GM12875 (cell line): ENCODE data around the gene MYOM3.
"Not testable (repeated sequence)": the region's sequence is repeated elsewhere in the genome, so short reads cannot be mapped to it uniquely, and the experiment has no call there.

ENCODE experiments used
- H3K4me3 ChIP-seq: one replicate; pipeline ENCODE4 v1.5.1; 2011; ENCODE audit warnings: low read depth, low read length, control low read depth
- CTCF ChIP-seq: IDR thresholded peaks from 2 replicates; pipeline ENCODE4 v1.5.1; 2011; ENCODE audit warnings: low read depth, mild to moderate bottlenecking, control low read depth, inconsistent platforms, low read length, moderate library complexity, borderline replicate concordance; ENCODE audit not compliant: insufficient read depth

Gene MYOM3

GRCh38 chr1:24036088-24036487 lies 75.8 kb downstream of the MYOM3 start:
- H3K4me3 ChIP-seq = no peak overlapping the region
- no peak for TF ChIP-seq CTCF

- TF ChIP-seq CTCF = no peak
Observed at GRCh38 chr1:24032981-24033380, 79.0 kb downstream of the MYOM3 start.

GRCh38 chr1:24030976-24031516 lies 80.9 kb downstream of the MYOM3 start:
- H3K4me3 ChIP-seq = not testable (repeated sequence)

More at GRCh38 chr1:24032981-24033380, 79.0 kb downstream of the MYOM3 start:
- H3K4me3 ChIP-seq = no peak overlapping the region

- H3K4me3 ChIP-seq = no peak overlapping the region
- TF ChIP-seq CTCF = peak; percentile 39; the same call in 1 of the 2 replicates
Observed at GRCh38 chr1:24027838-24028468, 84.0 kb downstream of the MYOM3 start.

GRCh38 chr1:24022581-24023361 lies 89.2 kb downstream of the MYOM3 start:
- no peak overlapping the region for H3K4me3 ChIP-seq
- no peak for TF ChIP-seq CTCF

- H3K4me3 ChIP-seq = no peak overlapping the region
- TF ChIP-seq CTCF = no peak
Observed at GRCh38 chr1:24021403-24022266, 90.3 kb downstream of the MYOM3 start.

- no peak for TF ChIP-seq CTCF
- H3K4me3 ChIP-seq = no peak overlapping the region
Observed at GRCh38 chr1:24020470-24020869, 91.5 kb downstream of the MYOM3 start.
